Brain microvascular endothelial cell (primary cell): Measurements from ENCODE around the gene CDC14A.

Experiments used
- DNase-seq: peaks from one replicate; pipeline ENCODE4 v3.0.0-alpha.2; 2020
- H3K27ac ChIP-seq: fragments of 250-450 bp; sonication (Bioruptor Pico); 2 replicates; pipeline ENCODE4 v1.5.1; 2020; ENCODE audit warnings: mild to moderate bottlenecking, moderate library complexity
- H3K27me3 ChIP-seq: fragments of 250-450 bp; sonication (Bioruptor Pico); replicated peaks from 2 replicates; pipeline ENCODE4 v1.5.1; 2020; ENCODE audit warnings: mild to moderate bottlenecking
- H3K36me3 ChIP-seq: fragments of 250-450 bp; sonication (Bioruptor Pico); replicated peaks from 2 replicates; pipeline ENCODE4 v1.5.1; 2020; ENCODE audit warnings: mild to moderate bottlenecking
- H3K4me3 ChIP-seq: 2 replicates; pipeline ENCODE4 v1.5.1; 2011; ENCODE audit warnings: low read depth, mild to moderate bottlenecking, control low read depth, low read length, moderate library complexity
- in situ Hi-C: cut with HindIII; loops from 2 replicates; pipeline ENCODE4 v1.10.0; 2017; ENCODE audit warnings: low sequenced_read_pairs, low pct_ligation_motif_present
- TF ChIP-seq, protein P1 (sequence below): IDR thresholded peaks from 2 replicates; pipeline ENCODE4 v1.5.1; 2011; ENCODE audit warnings: low read depth, mild to moderate bottlenecking, moderate library complexity, low read length, control low read depth, inconsistent platforms; ENCODE audit errors: missing control alignments

The CDC14A gene

DNA sequence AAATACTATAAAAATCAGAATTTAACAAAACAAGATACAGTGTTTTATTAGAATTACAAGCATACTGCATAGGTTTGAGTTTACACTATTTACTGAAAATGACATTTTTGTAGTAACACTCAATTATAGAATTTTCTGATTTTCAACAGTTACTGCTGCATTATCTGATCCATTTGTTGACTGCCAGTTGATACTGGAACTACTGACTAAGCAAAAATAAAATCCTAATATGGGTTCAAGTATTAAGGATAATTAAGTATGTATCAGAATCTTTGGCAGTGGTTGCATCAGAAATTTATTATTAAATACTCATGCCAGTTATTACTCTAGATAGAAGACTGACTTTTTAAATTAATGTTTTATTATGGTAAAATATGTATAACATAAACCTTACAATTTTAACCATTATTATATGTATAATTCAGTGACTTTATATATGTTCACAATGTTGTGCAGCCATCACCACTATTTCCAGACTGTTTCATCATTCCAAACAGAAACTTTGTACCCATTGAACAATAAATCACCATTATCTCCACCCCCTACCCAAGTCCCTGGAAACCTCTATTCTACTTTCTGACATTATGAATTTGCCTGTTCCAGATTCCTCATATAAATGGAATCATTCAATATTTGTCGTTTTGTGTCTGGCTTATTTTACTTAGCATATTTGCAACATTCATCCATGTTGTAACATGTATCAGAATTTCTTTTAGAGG is 127.5 kb downstream of the CDC14A start:
- no peak overlapping the region for H3K4me3 ChIP-seq
- no peak overlapping the region for H3K27ac ChIP-seq
- H3K36me3 ChIP-seq = no peaks in the 10 kb centered on the region
- H3K27me3 ChIP-seq = no peaks in the 10 kb centered on the region
- TF ChIP-seq, protein P1, sequence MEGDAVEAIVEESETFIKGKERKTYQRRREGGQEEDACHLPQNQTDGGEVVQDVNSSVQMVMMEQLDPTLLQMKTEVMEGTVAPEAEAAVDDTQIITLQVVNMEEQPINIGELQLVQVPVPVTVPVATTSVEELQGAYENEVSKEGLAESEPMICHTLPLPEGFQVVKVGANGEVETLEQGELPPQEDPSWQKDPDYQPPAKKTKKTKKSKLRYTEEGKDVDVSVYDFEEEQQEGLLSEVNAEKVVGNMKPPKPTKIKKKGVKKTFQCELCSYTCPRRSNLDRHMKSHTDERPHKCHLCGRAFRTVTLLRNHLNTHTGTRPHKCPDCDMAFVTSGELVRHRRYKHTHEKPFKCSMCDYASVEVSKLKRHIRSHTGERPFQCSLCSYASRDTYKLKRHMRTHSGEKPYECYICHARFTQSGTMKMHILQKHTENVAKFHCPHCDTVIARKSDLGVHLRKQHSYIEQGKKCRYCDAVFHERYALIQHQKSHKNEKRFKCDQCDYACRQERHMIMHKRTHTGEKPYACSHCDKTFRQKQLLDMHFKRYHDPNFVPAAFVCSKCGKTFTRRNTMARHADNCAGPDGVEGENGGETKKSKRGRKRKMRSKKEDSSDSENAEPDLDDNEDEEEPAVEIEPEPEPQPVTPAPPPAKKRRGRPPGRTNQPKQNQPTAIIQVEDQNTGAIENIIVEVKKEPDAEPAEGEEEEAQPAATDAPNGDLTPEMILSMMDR = no peak
- DNase-seq = no peak
- in situ Hi-C loops = no loop called here

DNA sequence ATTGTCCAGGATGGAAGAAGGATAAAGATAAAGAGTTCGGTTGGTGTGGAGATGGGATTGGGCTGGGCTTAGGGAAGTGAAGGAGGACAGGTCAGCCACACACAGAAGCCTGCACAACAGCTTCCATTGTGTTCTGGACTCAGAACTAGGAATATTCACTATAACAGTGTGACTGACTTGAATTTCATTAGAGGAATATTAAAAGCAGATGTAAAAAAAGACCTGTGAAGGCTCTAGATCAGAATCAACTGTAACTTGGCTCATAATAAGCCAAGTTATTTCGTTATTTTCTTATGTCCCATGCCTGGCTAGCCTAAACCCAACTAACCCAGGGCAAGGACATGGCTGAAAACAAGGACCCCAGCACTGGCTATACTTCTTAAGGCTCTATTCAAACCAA is 129.0 kb downstream of the CDC14A start:
- Histone ChIP-seq H3K4me3 (no peak overlapping the region), H3K27me3 (no peaks in the 10 kb centered on the region), H3K36me3 (no peaks in the 10 kb centered on the region), H3K27ac (no peak overlapping the region)
- DNase-seq = no peak
- TF ChIP-seq, protein P1 = no peak
- in situ Hi-C loops = no loop called here

DNA sequence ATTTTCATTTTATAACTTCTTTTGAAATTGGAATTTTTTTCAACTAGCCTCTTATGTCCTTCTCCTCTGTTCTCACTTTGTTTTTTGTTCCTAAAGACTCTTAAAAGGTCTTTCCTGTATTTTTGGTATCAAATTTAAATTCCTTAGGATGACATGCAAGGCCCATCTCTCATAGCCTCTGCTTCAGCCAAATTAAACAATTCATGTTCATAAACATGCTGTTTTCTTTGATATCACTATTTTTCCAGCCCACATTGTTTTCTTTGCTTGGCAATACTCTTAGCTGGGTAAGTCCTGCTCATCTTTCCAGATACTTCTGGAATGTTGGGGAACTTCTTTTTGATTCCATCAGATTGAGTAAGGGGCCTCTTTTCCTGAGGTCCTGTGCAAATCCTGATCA is 129.9 kb downstream of the CDC14A start:
- no peaks in the 10 kb centered on the region for H3K27me3 ChIP-seq
- H3K4me3 ChIP-seq = no peak overlapping the region
- no peak for DNase-seq
- H3K27ac ChIP-seq = no peak overlapping the region
- in situ Hi-C loops = no loop called here
- no peaks in the 10 kb centered on the region for H3K36me3 ChIP-seq
- TF ChIP-seq, protein P1 = no peak

DNA sequence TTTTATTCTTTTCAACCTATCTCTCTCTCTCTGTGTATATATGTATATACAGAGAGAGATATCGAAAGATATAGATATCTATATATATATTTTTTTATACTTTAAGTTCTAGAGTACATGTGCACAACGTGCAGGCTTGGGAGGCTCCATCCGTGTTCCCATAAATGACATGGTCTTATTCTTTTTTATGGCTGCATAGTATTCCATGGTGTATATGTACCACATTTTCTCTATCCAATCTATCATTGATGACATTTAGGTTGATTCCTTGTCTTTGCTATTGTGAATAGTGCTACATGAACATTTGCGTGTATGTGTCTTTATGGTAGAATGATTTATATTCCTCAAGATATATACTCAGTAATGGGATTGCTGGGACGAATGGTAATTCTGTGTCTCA is 130.4 kb downstream of the CDC14A start:
- TF ChIP-seq, protein P1 = no peak
- no peak overlapping the region for H3K27ac ChIP-seq
- H3K4me3 ChIP-seq = no peak overlapping the region
- in situ Hi-C loops = no loop called here
- no peak for DNase-seq
- no peaks in the 10 kb centered on the region for H3K36me3 ChIP-seq
- H3K27me3 ChIP-seq = no peaks in the 10 kb centered on the region

DNA sequence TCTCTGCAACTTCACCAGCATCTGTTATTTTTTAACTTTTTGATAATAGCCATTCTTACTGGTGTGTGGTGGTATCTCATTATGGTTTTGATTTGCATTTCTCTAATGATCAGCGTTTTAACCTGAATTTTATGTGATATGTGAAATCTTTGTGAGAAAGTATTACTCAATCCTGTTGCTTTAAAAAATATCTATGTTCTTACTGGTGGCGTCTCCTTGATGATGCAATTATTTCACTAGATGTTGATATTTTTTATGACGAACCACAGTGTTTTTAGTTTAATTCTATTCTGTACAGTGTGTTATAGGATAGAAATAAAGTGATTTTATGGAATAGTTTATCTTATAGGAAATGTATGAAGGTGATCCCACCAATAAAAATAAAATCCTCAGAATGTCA is 130.9 kb downstream of the CDC14A start:
- Histone ChIP-seq H3K27me3 (no peaks in the 10 kb centered on the region), H3K36me3 (no peaks in the 10 kb centered on the region), H3K27ac (no peak overlapping the region), H3K4me3 (no peak overlapping the region)
- in situ Hi-C loops = no loop called here
- TF ChIP-seq, protein P1 = no peak
- no peak for DNase-seq

DNA sequence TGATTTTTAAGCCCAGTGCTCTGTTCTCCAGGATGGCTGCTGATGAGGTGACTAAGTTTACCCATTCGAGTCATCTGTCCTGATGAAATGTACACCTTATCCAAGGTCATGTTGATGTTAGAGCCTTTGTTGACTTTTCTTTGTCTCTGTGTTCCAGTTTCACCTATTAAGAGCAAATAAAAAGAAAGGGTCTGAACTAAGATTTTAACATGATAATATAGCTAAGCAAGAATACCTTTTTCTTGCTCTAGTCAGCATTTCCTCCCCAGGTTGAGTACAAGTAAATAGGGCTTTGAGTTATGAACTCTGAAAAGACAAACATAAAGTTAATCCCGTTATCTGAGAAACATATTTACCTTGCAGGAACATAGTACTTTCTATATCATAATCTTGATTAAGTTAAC is 133.6 kb downstream of the CDC14A start:
- no peaks in the 10 kb centered on the region for H3K36me3 ChIP-seq
- no peaks in the 10 kb centered on the region for H3K27me3 ChIP-seq
- in situ Hi-C loops = no loop called here
- H3K4me3 ChIP-seq = no peak overlapping the region
- H3K27ac ChIP-seq = no peak overlapping the region
- TF ChIP-seq, protein P1 = no peak
- DNase-seq = no peak
